ENCODE measurements around the gene DAPK3.

DAPK3 gene

GRCh38 chr19:3914199-3914598 lies 56.7 kb downstream of the DAPK3 start:
- TF ChIP-seq CTCF (IDR thresholded peaks at IDR 0.05; ENCODE audit: low read depth, low read length), result no peak
- no peak for DNase-seq (ENCODE audit: low read depth, low spot score)
- in situ Hi-C loops (cut with HindIII; ENCODE audit: low sequenced_read_pairs), result no loop called here
- no peak overlapping the region for H3K4me3 ChIP-seq (ENCODE audit: low read depth, low read length)

GRCh38 chr19:3910105-3910504 lies 60.8 kb downstream of the DAPK3 start:
- no peak for TF ChIP-seq CTCF (IDR thresholded peaks at IDR 0.05; ENCODE audit: low read depth, low read length)

More at GRCh38 chr19:3910105-3910504, 60.8 kb downstream of the DAPK3 start:
- in situ Hi-C loops (cut with HindIII; ENCODE audit: low sequenced_read_pairs), result no loop called here
- DNase-seq (ENCODE audit: low read depth, low spot score), result no peak
- no peak overlapping the region for H3K4me3 ChIP-seq (ENCODE audit: low read depth, low read length)
